H1 (cell line): ENCODE data around the gene WWC2. TPM values are rescaled to one million over a fixed set of nuclear protein-coding genes. Genes with fewer than 3 reads are reported as not detected.

Source experiments
- ATF2 ChIP-seq: IDR thresholded peaks from 2 replicates; pipeline ENCODE4 v1.6.1; 2012; ENCODE audit warnings: low read length, inconsistent platforms
- CHD2 ChIP-seq: IDR thresholded peaks from 2 replicates; pipeline ENCODE4 v1.6.1; 2012; ENCODE audit warnings: low read length, improper control_type of control experiment
- GABPA ChIP-seq: IDR thresholded peaks from 2 replicates; pipeline ENCODE4 v1.6.1; 2011; ENCODE audit warnings: mild to moderate bottlenecking, low read length, moderate library complexity, borderline replicate concordance; ENCODE audit not compliant: insufficient read depth
- MAFK ChIP-seq: IDR thresholded peaks from 2 replicates; pipeline ENCODE4 v1.6.1; 2012; ENCODE audit warnings: low read depth, mild to moderate bottlenecking, improper control_type of control experiment, low read length
- SIN3A ChIP-seq, 2 experiments: IDR thresholded peaks in 1 of 2; conservative IDR thresholded peaks in 1 of 2; 2 replicates each; pipeline ENCODE4 v1.6.1; 2011 to 2012; ENCODE audit warnings: low read length in 2 of 2, improper control_type of control experiment in 1 of 2, low read depth in 1 of 2, mild to moderate bottlenecking in 1 of 2
- YY1 ChIP-seq: IDR thresholded peaks from 2 replicates; pipeline ENCODE4 v1.6.1; 2011; ENCODE audit warnings: low read depth, mild to moderate bottlenecking, low read length
- polyA plus RNA-seq, 7 experiments: library from polyadenylated mRNA; depleted of rRNA in 3 of 7; stranded (reverse) in 5 of 7; unstranded in 2 of 7; fragments of >200 nt in 5 of 7; fragments of 200-250 nt in 2 of 7; gene quantifications; 1 replicate in 5 of 7; 2 replicates in 1 of 7; 4 replicates in 1 of 7; pipeline versions ENCODE4 v1.2.1 to v1.2.3, GENCODE V29; 2011 to 2013; ENCODE audit warnings: missing spikeins in 2 of 7, mixed read lengths in 2 of 7
- total RNA-seq: library from RNA; stranded (reverse); fragmentation: NEBNext Ultra II Directional; extraction: Animal tissue kit (Norgen Biotek cat#: 25700); gene quantifications from 2 replicates; pipeline ENCODE4 v1.2.1, GENCODE V29; 2021

Gene WWC2
- total and polyA plus RNA-seq, 2 of the 8 experiments (the other 6 are each of a cell fraction or from before 2014, with no cell fraction given), result 17.6 to 135 TPM

- TF ChIP-seq ATF2 (no peak), YY1 (no peak), MAFK (no peak), GABPA (no peak), CHD2 (no peak), SIN3A (conservative IDR thresholded peaks at IDR 0.05 in 1 of 2, IDR thresholded peaks at IDR 0.05 in 1 of 2; ENCODE audit: low read depth in 1 of 2, low read length in 2 of 2) (no peak)
Measured at GRCh38 chr4:183354219-183354618, 255.2 kb downstream of the WWC2 start (continued).
